Measurements from ENCODE around the gene CDKAL1.

CDKAL1 gene

GRCh38 chr6:20490591-20490990 is 43.7 kb upstream of the CDKAL1 start:
- TF ChIP-seq NFIC (IDR thresholded peaks at IDR 0.05) (no peak), CREB1 (IDR thresholded peaks at IDR 0.05; ENCODE audit: low read depth) (no peak), TEAD4 (IDR thresholded peaks at IDR 0.05) (no peak), TCF12 (IDR thresholded peaks at IDR 0.05; ENCODE audit: low read depth) (no peak), YY1 (IDR thresholded peaks at IDR 0.05; ENCODE audit: low read depth) (no peak), MAX (IDR thresholded peaks at IDR 0.05) (no peak), USF1 (IDR thresholded peaks at IDR 0.05) (no peak), EP300 (IDR thresholded peaks at IDR 0.05; ENCODE audit: borderline replicate concordance) (no peak), TAF1 (IDR thresholded peaks at IDR 0.05; ENCODE audit: low read depth) (no peak), FOXM1 (IDR thresholded peaks at IDR 0.05; ENCODE audit: borderline replicate concordance, low read depth) (no peak), ZBTB7A (IDR thresholded peaks at IDR 0.05; ENCODE audit: low read depth) (no peak), EGR1 (IDR thresholded peaks at IDR 0.05) (no peak), CEBPB (IDR thresholded peaks at IDR 0.05) (no peak), RAD21 (IDR thresholded peaks at IDR 0.05; ENCODE audit: low read depth) (no peak)
- TF ChIP-seq, protein P1, sequence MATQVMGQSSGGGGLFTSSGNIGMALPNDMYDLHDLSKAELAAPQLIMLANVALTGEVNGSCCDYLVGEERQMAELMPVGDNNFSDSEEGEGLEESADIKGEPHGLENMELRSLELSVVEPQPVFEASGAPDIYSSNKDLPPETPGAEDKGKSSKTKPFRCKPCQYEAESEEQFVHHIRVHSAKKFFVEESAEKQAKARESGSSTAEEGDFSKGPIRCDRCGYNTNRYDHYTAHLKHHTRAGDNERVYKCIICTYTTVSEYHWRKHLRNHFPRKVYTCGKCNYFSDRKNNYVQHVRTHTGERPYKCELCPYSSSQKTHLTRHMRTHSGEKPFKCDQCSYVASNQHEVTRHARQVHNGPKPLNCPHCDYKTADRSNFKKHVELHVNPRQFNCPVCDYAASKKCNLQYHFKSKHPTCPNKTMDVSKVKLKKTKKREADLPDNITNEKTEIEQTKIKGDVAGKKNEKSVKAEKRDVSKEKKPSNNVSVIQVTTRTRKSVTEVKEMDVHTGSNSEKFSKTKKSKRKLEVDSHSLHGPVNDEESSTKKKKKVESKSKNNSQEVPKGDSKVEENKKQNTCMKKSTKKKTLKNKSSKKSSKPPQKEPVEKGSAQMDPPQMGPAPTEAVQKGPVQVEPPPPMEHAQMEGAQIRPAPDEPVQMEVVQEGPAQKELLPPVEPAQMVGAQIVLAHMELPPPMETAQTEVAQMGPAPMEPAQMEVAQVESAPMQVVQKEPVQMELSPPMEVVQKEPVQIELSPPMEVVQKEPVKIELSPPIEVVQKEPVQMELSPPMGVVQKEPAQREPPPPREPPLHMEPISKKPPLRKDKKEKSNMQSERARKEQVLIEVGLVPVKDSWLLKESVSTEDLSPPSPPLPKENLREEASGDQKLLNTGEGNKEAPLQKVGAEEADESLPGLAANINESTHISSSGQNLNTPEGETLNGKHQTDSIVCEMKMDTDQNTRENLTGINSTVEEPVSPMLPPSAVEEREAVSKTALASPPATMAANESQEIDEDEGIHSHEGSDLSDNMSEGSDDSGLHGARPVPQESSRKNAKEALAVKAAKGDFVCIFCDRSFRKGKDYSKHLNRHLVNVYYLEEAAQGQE (IDR thresholded peaks at IDR 0.05; ENCODE audit: low read depth) = no peak

GRCh38 chr6:20492099-20492498 is 42.2 kb upstream of the CDKAL1 start:
- TF ChIP-seq, protein P1 (IDR thresholded peaks at IDR 0.05; ENCODE audit: low read depth) = no peak
- no peak for TF ChIP-seq USF1 (IDR thresholded peaks at IDR 0.05)
- TF ChIP-seq EP300 (IDR thresholded peaks at IDR 0.05; ENCODE audit: borderline replicate concordance) = no peak
- no peak for TF ChIP-seq EGR1 (IDR thresholded peaks at IDR 0.05)
- no peak for TF ChIP-seq NFIC (IDR thresholded peaks at IDR 0.05)
- TF ChIP-seq CEBPB (IDR thresholded peaks at IDR 0.05) = no peak
- no peak for TF ChIP-seq FOXM1 (IDR thresholded peaks at IDR 0.05; ENCODE audit: borderline replicate concordance, low read depth)
- TF ChIP-seq TAF1 (IDR thresholded peaks at IDR 0.05; ENCODE audit: low read depth) = no peak
- no peak for TF ChIP-seq ZBTB7A (IDR thresholded peaks at IDR 0.05; ENCODE audit: low read depth)
- no peak for TF ChIP-seq MAX (IDR thresholded peaks at IDR 0.05)
- TF ChIP-seq TEAD4 (IDR thresholded peaks at IDR 0.05) = no peak

- TF ChIP-seq, protein P1 (IDR thresholded peaks at IDR 0.05; ENCODE audit: low read depth) = no peak
- TF ChIP-seq MAX (IDR thresholded peaks at IDR 0.05) (no peak), EGR1 (IDR thresholded peaks at IDR 0.05) (no peak), TEAD4 (IDR thresholded peaks at IDR 0.05) (no peak), EP300 (IDR thresholded peaks at IDR 0.05; ENCODE audit: borderline replicate concordance) (no peak), NFIC (IDR thresholded peaks at IDR 0.05) (no peak), CREB1 (IDR thresholded peaks at IDR 0.05; ENCODE audit: low read depth) (no peak), TCF12 (IDR thresholded peaks at IDR 0.05; ENCODE audit: low read depth) (no peak), RAD21 (IDR thresholded peaks at IDR 0.05; ENCODE audit: low read depth) (no peak), TAF1 (IDR thresholded peaks at IDR 0.05; ENCODE audit: low read depth) (no peak), YY1 (IDR thresholded peaks at IDR 0.05; ENCODE audit: low read depth) (no peak), USF1 (IDR thresholded peaks at IDR 0.05) (no peak), FOXM1 (IDR thresholded peaks at IDR 0.05; ENCODE audit: borderline replicate concordance, low read depth) (no peak), ZBTB7A (IDR thresholded peaks at IDR 0.05; ENCODE audit: low read depth) (no peak), CEBPB (IDR thresholded peaks at IDR 0.05) (no peak)
These were observed 36.8 kb upstream of the CDKAL1 start for GRCh38 chr6:20497216-20498040.
